Brain pericyte (primary cell): ENCODE measurements around the gene TUFT1.
"Not testable (repeated sequence)": the region's sequence is repeated elsewhere in the genome, so short reads cannot be mapped to it uniquely, and the experiment has no call there.

Experiments used
- DNase-seq: peaks from one replicate; pipeline ENCODE4 v3.0.0-alpha.2; 2012; ENCODE audit warnings: low read depth, low spot score

Gene TUFT1

GRCh38 chr1:151615711-151616504 is 75.8 kb downstream of the TUFT1 start:
- no peak for DNase-seq

DNA sequence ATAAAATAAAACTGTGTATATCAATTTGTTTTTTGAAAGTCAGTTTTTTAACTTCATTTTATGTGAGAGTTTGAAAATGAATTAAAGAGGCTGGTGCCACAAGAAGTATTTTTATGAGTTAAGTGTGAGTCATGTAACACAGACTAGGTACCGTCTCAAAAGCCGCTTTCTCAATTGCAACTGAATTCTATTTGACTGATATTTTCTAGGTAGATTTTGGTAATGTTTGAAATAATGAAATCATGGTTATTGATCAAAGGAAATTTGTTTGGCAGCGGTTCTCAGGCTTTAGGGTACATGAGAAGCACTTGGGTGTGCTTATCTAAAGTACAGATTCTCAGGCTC is 76.4 kb downstream of the TUFT1 start:
- DNase-seq = no peak

DNA sequence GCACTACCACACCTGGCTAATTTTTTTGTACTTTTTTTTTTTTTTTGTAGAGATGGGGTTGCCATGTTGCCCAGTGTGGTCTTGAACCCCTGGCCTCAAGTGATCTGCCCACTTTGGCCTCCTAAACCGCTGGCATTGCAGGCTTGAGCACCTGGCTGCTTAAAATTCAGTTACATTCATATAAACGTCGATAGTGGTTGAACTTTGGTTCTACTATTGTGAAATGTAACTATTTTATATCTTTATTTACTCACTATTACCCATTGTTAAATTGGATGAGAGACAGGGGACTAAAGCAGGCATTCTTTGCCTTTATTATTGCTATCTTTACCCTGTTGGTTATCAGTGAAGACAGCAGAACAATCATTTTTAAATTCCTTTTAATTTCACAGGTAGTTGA is 77.9 kb downstream of the TUFT1 start:
- DNase-seq = no peak

GRCh38 chr1:151618470-151618869 is 78.4 kb downstream of the TUFT1 start:
- no peak for DNase-seq

- not testable (repeated sequence) for DNase-seq
Measured at GRCh38 chr1:151618996-151619395, 78.9 kb downstream of the TUFT1 start.

DNA sequence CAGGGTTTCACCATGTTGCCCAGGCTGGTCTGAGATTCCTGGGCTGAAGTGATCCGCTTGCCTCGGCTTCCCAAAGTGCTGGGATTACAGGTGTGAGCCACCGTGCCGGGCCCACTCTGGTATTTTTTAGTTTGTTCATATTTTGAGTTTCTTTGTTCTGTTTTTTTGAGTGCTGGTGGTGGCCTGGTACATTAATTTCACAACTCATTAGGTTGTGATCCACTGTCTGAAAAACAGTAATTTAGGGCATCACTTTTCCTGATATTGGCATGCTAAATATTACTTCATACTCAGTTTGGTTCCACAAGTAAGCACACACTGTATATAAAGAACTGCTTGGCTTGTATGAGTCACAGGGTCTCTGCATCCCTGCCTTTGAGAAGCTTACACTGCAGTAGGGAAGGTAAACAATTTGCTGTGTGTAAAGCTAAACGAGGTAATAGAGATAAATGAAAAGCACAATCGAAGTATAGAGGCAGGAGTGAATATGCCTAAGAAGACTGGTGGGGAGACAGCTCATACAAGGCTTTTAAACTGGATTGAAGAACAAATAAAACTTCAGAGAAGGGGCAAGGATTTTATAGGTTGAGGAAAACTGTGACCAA is 79.5 kb downstream of the TUFT1 start:
- DNase-seq = no peak

- no peak for DNase-seq
Measured at GRCh38 chr1:151620286-151620685, 80.2 kb downstream of the TUFT1 start.

GRCh38 chr1:151621351-151621750 is 81.2 kb downstream of the TUFT1 start:
- DNase-seq = no peak

GRCh38 chr1:151624783-151625182 is 84.7 kb downstream of the TUFT1 start:
- no peak for DNase-seq

- DNase-seq = no peak
Measured at GRCh38 chr1:151626740-151627334, 86.7 kb downstream of the TUFT1 start.

DNA sequence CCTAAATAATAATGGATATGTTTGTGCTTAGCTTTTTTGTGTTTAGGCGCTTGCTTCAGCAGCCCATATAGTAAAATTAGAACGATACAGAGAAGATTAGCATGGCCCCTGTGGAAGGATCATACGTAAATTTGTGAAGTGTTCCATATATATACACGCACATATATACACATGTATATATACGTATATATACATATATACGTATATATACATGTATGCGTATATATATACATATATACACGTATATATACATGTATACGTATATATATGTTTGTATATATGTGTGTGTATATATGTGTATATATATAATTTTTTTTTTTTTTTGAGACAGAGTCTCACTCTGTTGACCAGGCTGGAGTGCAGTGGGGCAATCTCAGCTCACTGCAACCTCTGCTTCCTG is 89.2 kb downstream of the TUFT1 start:
- DNase-seq = no peak
